ENCODE results near the gene LMX1A. TPM values are rescaled to one million over a fixed set of nuclear protein-coding genes. Genes with fewer than 3 reads are reported as not detected.
A peak's percentile ranks its signal among the peaks of the same experiment; 100 is the strongest.

Gene LMX1A
- total RNA-seq, 1 donor from 2014 or later: 1.6 TPM

DNA sequence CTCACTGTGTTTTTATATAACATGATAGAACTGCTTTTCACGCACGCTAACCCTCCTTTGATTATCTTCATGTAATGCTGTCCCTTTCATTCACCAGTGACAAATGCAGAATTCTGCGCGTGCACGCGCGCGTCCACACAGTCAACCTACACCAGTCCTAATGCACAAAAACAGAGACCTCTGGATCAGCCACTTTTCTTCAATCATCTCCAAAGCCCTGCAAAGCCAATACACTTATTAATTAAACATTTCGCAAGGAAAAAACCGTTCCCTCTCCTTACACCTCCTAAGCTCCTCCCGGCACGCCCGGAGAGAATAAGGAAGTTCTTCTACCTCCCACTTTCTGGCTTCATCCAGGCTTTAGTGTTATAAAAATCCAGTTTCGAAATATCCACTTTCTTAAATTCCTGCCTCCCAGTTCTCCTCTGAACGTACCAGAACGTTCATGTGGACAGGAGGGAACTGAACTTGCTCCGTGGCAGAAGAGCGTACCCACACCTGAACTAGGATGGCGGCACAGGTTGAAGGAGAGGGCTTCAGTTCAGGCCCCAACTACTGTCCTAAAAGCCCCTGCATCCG, 4.6 kb downstream of the LMX1A start:
- peak overlapping the region in 1 of 3 donors; percentile 43 for H3K4me3 ChIP-seq (ENCODE audit: low read length in 3 of 3)
- no peak overlapping the region for H3K27ac ChIP-seq (ENCODE audit: low read depth, low read length)
- peak overlapping the region in 1 of 3 donors; percentile 33 for H3K9ac ChIP-seq (ENCODE audit: low read depth in 1 of 3, low read length in 3 of 3)
- peaks cover 19 to 24% (median 21%) of the 10 kb centered on the region in 3 donors for H3K4me1 ChIP-seq (ENCODE audit: control insufficient read depth in 3 of 3, insufficient read depth in 3 of 3, low read length in 3 of 3)
- H3K27me3 ChIP-seq (ENCODE audit: control insufficient read depth in 3 of 3, insufficient read depth in 3 of 3, low read length in 3 of 3): peaks cover 68 to 84% (median 74%) of the 10 kb centered on the region in 3 donors
- H3K36me3 ChIP-seq (ENCODE audit: control insufficient read depth in 3 of 3, insufficient read depth in 3 of 3, low read length in 3 of 3): no peaks in the 10 kb centered on the region
- no peaks in the 10 kb centered on the region for H3K9me3 ChIP-seq (ENCODE audit: control insufficient read depth in 3 of 3, low read length in 3 of 3)

DNA sequence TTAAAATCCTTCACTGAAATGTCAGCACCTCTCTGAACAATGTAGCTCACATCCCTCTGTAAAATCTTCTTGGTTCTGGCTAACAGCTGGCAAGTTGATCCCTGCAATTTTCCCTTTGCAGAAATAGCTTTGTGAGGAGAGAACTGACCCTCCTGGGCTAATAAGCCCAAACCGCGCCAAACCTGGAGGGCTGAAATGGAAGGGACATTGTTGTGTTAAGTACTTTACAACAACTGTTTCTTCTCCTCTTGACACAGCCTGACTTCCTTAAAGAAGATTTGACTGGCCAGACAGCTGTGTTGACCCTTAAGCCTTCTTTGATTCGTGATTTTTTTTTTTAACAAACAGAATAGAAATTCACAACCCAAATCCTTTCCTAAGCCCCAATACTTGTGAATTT, 5.7 kb downstream of the LMX1A start:
- H3K36me3 ChIP-seq (ENCODE audit: control insufficient read depth in 3 of 3, insufficient read depth in 3 of 3, low read length in 3 of 3): no peaks in the 10 kb centered on the region
- H3K27me3 ChIP-seq (ENCODE audit: control insufficient read depth in 3 of 3, insufficient read depth in 3 of 3, low read length in 3 of 3): peaks cover 62 to 75% (median 69%) of the 10 kb centered on the region in 3 donors

DNA sequence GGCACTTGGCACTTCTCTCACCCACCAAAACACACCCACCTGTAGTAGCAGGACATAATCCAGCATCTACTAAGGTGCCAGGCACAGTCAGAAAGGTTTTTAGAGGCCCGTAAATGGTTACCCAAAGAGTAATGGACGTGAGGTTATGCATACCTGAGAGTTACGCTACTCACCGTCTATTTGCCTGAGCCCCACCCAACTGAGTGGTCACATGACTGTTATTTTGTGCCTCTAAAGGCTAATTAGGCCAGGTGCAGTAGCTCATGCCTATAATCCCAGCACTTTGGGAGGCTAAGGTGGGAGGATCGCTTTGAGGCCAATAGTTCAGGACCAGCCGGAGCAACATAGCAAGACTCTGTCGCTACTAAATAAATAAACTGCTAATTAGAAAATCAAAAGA, 11.0 kb downstream of the LMX1A start:
- no peaks in the 10 kb centered on the region for H3K4me1 ChIP-seq (ENCODE audit: control insufficient read depth in 3 of 3, insufficient read depth in 3 of 3, low read length in 3 of 3)
- H3K9ac ChIP-seq (ENCODE audit: low read depth in 1 of 3, low read length in 3 of 3): no peak overlapping the region
- H3K9me3 ChIP-seq (ENCODE audit: control insufficient read depth in 3 of 3, low read length in 3 of 3): no peaks in the 10 kb centered on the region
- H3K27ac ChIP-seq (ENCODE audit: low read depth, low read length): no peak overlapping the region
- H3K4me3 ChIP-seq (ENCODE audit: low read length in 3 of 3): no peak overlapping the region
- H3K27me3 ChIP-seq (ENCODE audit: control insufficient read depth in 3 of 3, insufficient read depth in 3 of 3, low read length in 3 of 3): peaks cover 27 to 41% (median 29%) of the 10 kb centered on the region in 3 donors
- H3K36me3 ChIP-seq (ENCODE audit: control insufficient read depth in 3 of 3, insufficient read depth in 3 of 3, low read length in 3 of 3): no peaks in the 10 kb centered on the region

More for the DNA sequence above, 5.7 kb downstream of the LMX1A start:
- H3K9ac ChIP-seq (ENCODE audit: low read depth in 1 of 3, low read length in 3 of 3): no peak overlapping the region
- H3K9me3 ChIP-seq (ENCODE audit: control insufficient read depth in 3 of 3, low read length in 3 of 3): no peaks in the 10 kb centered on the region
- no peak overlapping the region for H3K27ac ChIP-seq (ENCODE audit: low read depth, low read length)
- H3K4me1 ChIP-seq (ENCODE audit: control insufficient read depth in 3 of 3, insufficient read depth in 3 of 3, low read length in 3 of 3): peaks cover 15 to 23% (median 17%) of the 10 kb centered on the region in 3 donors
- no peak overlapping the region for H3K4me3 ChIP-seq (ENCODE audit: low read length in 3 of 3)

DNA sequence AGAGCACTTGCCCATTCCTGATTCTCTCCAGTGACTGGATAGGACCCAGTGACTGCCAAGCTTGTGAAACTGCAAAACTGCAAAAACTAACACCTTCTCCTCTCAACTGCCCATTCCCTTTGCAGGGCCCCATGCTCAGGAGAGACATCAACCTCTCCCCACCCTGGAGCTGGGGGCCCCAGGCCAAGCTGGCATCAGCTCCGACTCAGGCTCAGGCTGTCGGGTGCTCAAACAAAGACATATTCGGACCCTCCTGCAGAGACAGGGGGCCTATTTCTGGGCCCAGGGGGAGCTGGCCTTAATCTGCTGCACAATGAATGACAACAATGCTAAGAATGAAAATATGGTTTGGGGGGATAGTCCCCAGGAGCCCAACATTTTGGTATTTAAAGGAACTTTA, 11.8 kb downstream of the LMX1A start:
- Histone ChIP-seq H3K9me3 (ENCODE audit: control insufficient read depth in 3 of 3, low read length in 3 of 3) (no peaks in the 10 kb centered on the region), H3K36me3 (ENCODE audit: control insufficient read depth in 3 of 3, insufficient read depth in 3 of 3, low read length in 3 of 3) (no peaks in the 10 kb centered on the region), H3K4me3 (ENCODE audit: low read length in 3 of 3) (no peak overlapping the region), H3K4me1 (ENCODE audit: control insufficient read depth in 3 of 3, insufficient read depth in 3 of 3, low read length in 3 of 3) (no peaks in the 10 kb centered on the region), H3K9ac (ENCODE audit: low read depth in 1 of 3, low read length in 3 of 3) (no peak overlapping the region), H3K27ac (ENCODE audit: low read depth, low read length) (no peak overlapping the region), H3K27me3 (ENCODE audit: control insufficient read depth in 3 of 3, insufficient read depth in 3 of 3, low read length in 3 of 3) (peaks cover 19 to 36% (median 23%) of the 10 kb centered on the region in 3 donors)

DNA sequence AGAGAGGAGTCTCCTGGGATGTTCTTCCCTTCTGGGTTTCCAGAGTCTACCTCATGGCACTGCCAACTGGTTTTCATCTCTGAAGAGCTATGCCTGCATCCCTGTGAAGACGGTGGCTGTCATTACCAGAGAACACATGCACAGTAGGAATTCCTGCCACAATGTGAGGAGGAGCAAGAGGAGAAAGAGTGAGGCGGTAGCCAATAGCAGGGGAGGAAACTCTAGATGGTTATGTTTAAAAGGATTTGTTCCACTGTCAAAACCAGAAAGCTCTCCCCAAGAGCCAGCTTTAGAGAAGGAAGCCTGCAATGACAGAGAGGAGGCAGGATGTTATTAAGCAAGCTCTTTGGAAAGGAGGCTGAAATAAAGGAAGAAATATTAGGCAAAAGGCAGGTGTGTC, 12.3 kb downstream of the LMX1A start:
- Histone ChIP-seq H3K27me3 (ENCODE audit: control insufficient read depth in 3 of 3, insufficient read depth in 3 of 3, low read length in 3 of 3) (peaks cover 15 to 31% (median 23%) of the 10 kb centered on the region in 3 donors), H3K4me3 (ENCODE audit: low read length in 3 of 3) (no peak overlapping the region), H3K27ac (ENCODE audit: low read depth, low read length) (no peak overlapping the region), H3K9me3 (ENCODE audit: control insufficient read depth in 3 of 3, low read length in 3 of 3) (no peaks in the 10 kb centered on the region), H3K4me1 (ENCODE audit: control insufficient read depth in 3 of 3, insufficient read depth in 3 of 3, low read length in 3 of 3) (no peaks in the 10 kb centered on the region), H3K36me3 (ENCODE audit: control insufficient read depth in 3 of 3, insufficient read depth in 3 of 3, low read length in 3 of 3) (no peaks in the 10 kb centered on the region), H3K9ac (ENCODE audit: low read depth in 1 of 3, low read length in 3 of 3) (no peak overlapping the region)

DNA sequence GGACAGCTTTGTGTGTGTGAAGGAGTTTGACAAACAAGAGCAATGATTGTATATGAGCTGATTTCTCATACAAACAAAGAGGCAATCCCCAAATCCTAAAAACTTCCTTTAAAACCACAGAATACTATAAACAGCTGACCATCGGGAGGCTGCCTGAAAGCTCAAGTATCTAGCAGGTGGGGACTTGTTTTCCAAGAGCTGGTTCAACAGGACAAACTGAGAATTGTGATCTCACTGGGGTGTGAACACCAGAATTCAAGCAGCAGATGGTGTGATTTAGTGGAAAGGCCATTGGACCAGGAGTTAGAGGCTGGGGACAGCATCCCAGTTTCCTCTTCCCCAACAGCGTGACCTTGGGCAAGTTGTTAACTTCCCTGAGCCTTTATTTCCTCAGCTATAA, 13.9 kb downstream of the LMX1A start:
- peaks cover 7 to 18% (median 14%) of the 10 kb centered on the region in 3 donors for H3K27me3 ChIP-seq (ENCODE audit: control insufficient read depth in 3 of 3, insufficient read depth in 3 of 3, low read length in 3 of 3)

DNA sequence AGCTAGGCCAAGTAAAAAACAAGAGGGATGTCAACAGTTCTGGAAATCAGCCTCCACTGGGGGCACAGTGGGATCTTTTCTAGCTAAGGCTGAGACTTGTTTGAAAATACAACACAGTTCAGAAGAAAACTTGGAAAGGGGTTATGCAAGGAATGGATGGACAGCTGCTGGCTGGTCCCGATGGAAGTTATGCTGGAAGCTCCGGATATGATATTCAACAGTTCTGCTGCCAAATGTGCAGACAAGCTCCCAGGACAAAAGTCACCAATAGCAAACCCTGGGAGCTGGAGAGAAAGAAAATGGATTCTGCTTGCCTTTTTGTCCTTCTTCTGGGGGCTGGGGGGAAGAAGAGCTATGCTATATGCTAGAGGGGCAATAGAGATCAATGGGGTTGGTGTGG, 14.3 kb downstream of the LMX1A start:
- no peaks in the 10 kb centered on the region for H3K4me1 ChIP-seq (ENCODE audit: control insufficient read depth in 3 of 3, insufficient read depth in 3 of 3, low read length in 3 of 3)
- H3K27ac ChIP-seq (ENCODE audit: low read depth, low read length): no peak overlapping the region
- H3K9ac ChIP-seq (ENCODE audit: low read depth in 1 of 3, low read length in 3 of 3): no peak overlapping the region
- no peaks in the 10 kb centered on the region for H3K36me3 ChIP-seq (ENCODE audit: control insufficient read depth in 3 of 3, insufficient read depth in 3 of 3, low read length in 3 of 3)
- no peaks in the 10 kb centered on the region for H3K9me3 ChIP-seq (ENCODE audit: control insufficient read depth in 3 of 3, low read length in 3 of 3)
- peaks cover 7 to 17% (median 11%) of the 10 kb centered on the region in 3 donors for H3K27me3 ChIP-seq (ENCODE audit: control insufficient read depth in 3 of 3, insufficient read depth in 3 of 3, low read length in 3 of 3)
- no peak overlapping the region for H3K4me3 ChIP-seq (ENCODE audit: low read length in 3 of 3)

More for the DNA sequence above, 13.9 kb downstream of the LMX1A start:
- Histone ChIP-seq H3K9me3 (ENCODE audit: control insufficient read depth in 3 of 3, low read length in 3 of 3) (no peaks in the 10 kb centered on the region), H3K36me3 (ENCODE audit: control insufficient read depth in 3 of 3, insufficient read depth in 3 of 3, low read length in 3 of 3) (no peaks in the 10 kb centered on the region), H3K4me3 (ENCODE audit: low read length in 3 of 3) (no peak overlapping the region), H3K27ac (ENCODE audit: low read depth, low read length) (no peak overlapping the region), H3K4me1 (ENCODE audit: control insufficient read depth in 3 of 3, insufficient read depth in 3 of 3, low read length in 3 of 3) (no peaks in the 10 kb centered on the region), H3K9ac (ENCODE audit: low read depth in 1 of 3, low read length in 3 of 3) (no peak overlapping the region)

DNA sequence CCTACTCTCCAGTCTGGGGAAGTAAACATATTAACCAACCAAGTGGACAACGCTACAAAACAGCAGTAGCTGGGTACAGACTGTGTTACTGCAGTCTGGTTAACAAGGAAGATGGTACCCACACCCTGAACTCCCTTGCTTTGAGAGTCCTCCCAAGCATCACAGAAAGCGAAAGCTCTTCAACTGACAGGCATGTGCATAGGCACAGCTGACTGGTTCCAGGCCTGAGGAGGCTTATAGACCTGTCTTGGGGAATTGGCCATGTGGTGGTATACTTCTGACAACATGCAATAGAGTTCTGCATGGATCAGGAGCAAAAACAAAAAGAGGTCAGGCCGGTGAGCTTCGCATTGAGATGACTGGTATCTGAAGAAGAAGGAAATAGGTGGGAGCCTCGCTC, 17.4 kb downstream of the LMX1A start:
- Histone ChIP-seq H3K4me3 (ENCODE audit: low read length in 3 of 3) (no peak overlapping the region), H3K9ac (ENCODE audit: low read depth in 1 of 3, low read length in 3 of 3) (no peak overlapping the region), H3K27ac (ENCODE audit: low read depth, low read length) (no peak overlapping the region), H3K4me1 (ENCODE audit: control insufficient read depth in 3 of 3, insufficient read depth in 3 of 3, low read length in 3 of 3) (no peaks in the 10 kb centered on the region), H3K27me3 (ENCODE audit: control insufficient read depth in 3 of 3, insufficient read depth in 3 of 3, low read length in 3 of 3) (peaks cover 3 to 7% (median 4%) of the 10 kb centered on the region in 3 donors), H3K9me3 (ENCODE audit: control insufficient read depth in 3 of 3, low read length in 3 of 3) (no peaks in the 10 kb centered on the region), H3K36me3 (ENCODE audit: control insufficient read depth in 3 of 3, insufficient read depth in 3 of 3, low read length in 3 of 3) (no peaks in the 10 kb centered on the region)

DNA sequence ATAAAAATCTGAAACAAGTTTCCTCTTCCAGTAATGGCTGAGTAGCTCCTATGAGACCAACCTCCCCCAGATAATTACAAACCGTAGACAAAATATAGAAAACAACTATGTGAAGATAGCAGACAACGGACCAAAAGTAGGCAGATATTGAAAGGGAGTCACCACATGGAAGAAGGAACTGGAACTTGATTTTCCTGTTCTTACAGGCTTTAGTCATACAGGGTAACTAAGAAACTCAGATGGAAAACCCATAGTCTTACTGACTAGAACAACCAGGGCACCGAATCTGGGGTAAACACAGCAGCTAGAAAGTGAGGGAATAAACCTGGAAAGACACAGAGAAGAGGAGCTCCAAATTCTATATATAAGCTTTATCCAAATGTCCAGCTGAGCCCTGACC, 26.0 kb downstream of the LMX1A start:
- Histone ChIP-seq H3K36me3 (ENCODE audit: control insufficient read depth in 3 of 3, insufficient read depth in 3 of 3, low read length in 3 of 3) (no peaks in the 10 kb centered on the region), H3K4me1 (ENCODE audit: control insufficient read depth in 3 of 3, insufficient read depth in 3 of 3, low read length in 3 of 3) (no peaks in the 10 kb centered on the region)

DNA sequence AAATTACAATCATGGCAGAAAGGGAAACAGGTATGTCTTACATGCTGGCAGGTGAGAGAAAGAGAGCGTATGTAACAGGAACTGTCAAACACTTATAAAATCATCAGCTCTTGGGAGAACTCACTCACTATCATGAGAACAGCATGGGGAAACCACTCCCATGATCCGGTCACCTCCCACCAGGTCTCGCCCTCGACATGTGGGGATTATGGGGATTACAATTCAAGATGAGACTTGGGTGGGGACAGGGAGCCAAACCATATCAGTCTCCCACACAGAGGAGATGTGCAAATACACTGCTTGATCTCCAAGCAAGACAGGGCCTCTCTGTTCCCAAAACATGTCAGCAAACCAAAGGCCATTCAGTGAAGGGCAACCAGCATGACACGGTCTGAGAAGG, 27.4 kb downstream of the LMX1A start:
- no peaks in the 10 kb centered on the region for H3K4me1 ChIP-seq (ENCODE audit: control insufficient read depth in 3 of 3, insufficient read depth in 3 of 3, low read length in 3 of 3)
- H3K36me3 ChIP-seq (ENCODE audit: control insufficient read depth in 3 of 3, insufficient read depth in 3 of 3, low read length in 3 of 3): no peaks in the 10 kb centered on the region
- H3K27me3 ChIP-seq (ENCODE audit: control insufficient read depth in 3 of 3, insufficient read depth in 3 of 3, low read length in 3 of 3): peaks cover 0 to 7% (median 0%) of the 10 kb centered on the region in 3 donors
- H3K9me3 ChIP-seq (ENCODE audit: control insufficient read depth in 3 of 3, low read length in 3 of 3): no peaks in the 10 kb centered on the region
- no peak overlapping the region for H3K4me3 ChIP-seq (ENCODE audit: low read length in 3 of 3)
- no peak overlapping the region for H3K9ac ChIP-seq (ENCODE audit: low read depth in 1 of 3, low read length in 3 of 3)
- no peak overlapping the region for H3K27ac ChIP-seq (ENCODE audit: low read depth, low read length)

More for the DNA sequence above, 26.0 kb downstream of the LMX1A start:
- H3K9me3 ChIP-seq (ENCODE audit: control insufficient read depth in 3 of 3, low read length in 3 of 3): no peaks in the 10 kb centered on the region
- no peak overlapping the region for H3K4me3 ChIP-seq (ENCODE audit: low read length in 3 of 3)
- H3K27ac ChIP-seq (ENCODE audit: low read depth, low read length): no peak overlapping the region
- no peak overlapping the region for H3K9ac ChIP-seq (ENCODE audit: low read depth in 1 of 3, low read length in 3 of 3)
- peaks cover 0 to 5% (median 0%) of the 10 kb centered on the region in 3 donors for H3K27me3 ChIP-seq (ENCODE audit: control insufficient read depth in 3 of 3, insufficient read depth in 3 of 3, low read length in 3 of 3)

Data from skeletal muscle tissue (tissue), 4 donors.